ENCODE data around the gene PER1.
A peak's percentile ranks its signal among the peaks of the same experiment; 100 is the strongest.
"Not testable (repeated sequence)": the region's sequence is repeated elsewhere in the genome, so short reads cannot be mapped to it uniquely, and the experiment has no call there.

The PER1 gene

DNA sequence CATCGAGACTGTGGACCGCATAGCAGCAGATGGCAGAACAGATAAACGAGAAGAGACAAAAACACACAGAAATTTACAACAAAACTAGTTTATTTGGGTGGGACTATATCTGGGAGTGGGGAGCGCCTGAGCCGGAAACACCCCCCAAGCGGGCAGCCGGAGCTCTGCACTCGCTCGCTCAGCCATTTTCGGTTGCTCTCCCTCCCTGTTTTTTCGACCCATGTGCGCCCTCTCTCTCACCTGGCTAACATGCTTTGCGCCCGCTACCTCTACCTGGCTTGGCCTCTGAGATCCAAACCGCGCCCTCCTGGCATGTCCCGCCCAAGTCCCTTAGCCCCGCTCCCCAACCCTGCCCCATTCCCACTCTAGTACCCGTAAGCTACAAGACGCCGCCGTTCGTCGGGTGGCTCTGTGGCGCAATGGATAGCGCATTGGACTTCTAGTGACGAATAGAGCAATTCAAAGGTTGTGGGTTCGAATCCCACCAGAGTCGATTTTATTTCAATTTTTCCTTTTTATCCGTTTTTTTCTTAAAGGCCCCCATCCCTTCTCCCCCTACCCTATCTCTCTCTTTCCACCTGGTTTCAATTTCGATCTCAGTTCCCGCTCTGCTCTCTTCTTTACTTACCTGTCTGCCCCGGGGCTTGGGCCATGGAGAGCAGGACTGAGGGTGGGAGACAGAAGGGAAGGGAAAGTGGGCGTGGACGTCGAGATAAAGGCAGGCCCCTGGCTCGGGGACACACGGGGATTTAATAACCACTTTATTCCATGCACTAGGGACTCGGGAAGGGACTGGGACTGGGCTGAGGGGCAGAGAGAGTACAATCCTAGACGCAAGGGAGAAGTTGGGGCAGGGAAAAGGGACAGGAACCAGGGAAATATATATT is 31.4 kb downstream of the PER1 start:
- DNase-seq, result peak; percentile 35

GRCh38 chr17:8119581-8120519 is 32.4 kb downstream of the PER1 start:
- DNase-seq, result peak; percentile 32

- peak; percentile 48 for DNase-seq
Observed at GRCh38 chr17:8118769-8119580, 33.2 kb downstream of the PER1 start.

DNA sequence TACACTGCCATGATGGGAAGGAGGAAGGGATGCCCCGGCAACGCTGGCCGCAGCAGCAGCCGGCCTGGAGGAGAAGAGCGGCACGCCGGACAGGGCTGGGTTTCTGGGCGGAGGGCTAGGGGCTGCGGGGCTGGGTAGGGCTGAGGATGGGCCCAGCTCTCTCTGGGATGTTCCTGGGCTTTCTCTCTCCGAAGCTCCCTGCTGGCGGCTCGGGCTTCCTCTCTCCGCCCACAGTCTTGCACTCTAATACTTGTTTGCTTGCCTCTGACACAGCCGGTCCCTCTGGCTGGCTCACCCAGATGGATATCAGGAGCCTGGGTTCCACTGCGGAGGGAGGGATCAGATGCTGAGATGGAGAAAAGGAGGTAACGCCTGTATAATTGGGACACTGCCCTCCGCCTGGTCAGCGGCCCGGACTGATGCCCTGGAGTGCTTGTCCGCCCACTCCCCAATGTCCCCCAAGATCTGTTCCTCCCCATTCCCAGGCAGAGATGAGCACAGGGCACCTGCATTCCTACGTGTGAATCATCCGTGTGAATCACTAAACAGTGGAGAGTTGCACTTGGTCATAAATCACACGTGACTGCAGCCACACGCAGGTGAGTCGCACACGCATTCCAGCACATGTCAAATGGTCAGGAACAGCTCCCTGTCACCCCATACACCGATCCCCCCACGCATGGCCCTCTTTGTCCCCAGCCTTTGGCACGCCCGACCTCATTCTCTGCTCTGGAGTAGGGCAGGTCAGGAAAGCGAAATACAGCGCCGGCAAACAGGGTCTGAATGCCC is 34.0 kb downstream of the PER1 start, which contains the start of gene ALOXE3:
TSS of gene ALOXE3 (minus strand) at position 535 of the 789 bp plus-strand sequence. CDS start at position 11, 524 bp downstream.
- DNase-seq, result no peak

- DNase-seq, result no peak
Observed at GRCh38 chr17:8117367-8117979, 34.7 kb downstream of the PER1 start.

DNA sequence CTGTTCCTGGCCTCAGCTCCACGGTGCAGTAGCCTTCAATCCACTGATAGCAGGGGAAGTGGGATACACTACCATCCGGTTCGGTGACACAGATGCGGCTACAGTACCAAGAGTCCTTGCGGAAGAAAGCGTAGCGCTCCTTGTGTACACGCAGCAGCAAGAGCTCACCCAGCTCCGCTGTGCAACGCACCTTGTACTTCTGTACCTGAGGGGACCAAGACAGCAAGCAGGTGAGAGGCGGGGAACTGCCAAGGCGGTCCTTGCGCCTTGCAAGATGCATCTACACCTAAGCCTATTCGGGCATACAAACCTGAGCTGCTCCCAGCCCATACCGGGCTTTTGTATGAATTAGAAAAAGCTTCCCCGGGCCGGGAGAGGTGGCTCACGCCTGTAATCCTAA is 35.4 kb downstream of the PER1 start:
- no peak for DNase-seq

DNA sequence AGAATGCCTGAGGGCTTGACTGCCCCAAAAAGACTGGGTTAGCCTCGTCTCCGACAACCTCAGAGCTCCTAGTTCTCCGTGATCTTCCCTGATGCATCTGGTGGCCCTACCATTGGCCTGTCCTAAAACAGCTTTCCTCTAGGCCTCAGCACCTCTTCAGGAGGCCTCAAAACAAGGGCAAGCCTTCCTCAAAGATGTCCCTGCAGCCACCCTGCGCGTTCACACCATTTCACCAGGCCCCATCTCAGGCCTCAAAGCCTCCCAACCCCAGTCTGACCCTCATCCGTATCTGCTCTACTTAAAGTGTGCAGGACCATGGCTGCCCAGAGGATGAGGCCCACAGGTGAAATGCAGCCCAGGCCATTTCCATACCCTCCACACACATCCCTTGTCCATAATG is 41.3 kb downstream of the PER1 start:
- no peak for DNase-seq

- no peak for DNase-seq
Observed at GRCh38 chr17:8110456-8110804, 41.8 kb downstream of the PER1 start.

DNA sequence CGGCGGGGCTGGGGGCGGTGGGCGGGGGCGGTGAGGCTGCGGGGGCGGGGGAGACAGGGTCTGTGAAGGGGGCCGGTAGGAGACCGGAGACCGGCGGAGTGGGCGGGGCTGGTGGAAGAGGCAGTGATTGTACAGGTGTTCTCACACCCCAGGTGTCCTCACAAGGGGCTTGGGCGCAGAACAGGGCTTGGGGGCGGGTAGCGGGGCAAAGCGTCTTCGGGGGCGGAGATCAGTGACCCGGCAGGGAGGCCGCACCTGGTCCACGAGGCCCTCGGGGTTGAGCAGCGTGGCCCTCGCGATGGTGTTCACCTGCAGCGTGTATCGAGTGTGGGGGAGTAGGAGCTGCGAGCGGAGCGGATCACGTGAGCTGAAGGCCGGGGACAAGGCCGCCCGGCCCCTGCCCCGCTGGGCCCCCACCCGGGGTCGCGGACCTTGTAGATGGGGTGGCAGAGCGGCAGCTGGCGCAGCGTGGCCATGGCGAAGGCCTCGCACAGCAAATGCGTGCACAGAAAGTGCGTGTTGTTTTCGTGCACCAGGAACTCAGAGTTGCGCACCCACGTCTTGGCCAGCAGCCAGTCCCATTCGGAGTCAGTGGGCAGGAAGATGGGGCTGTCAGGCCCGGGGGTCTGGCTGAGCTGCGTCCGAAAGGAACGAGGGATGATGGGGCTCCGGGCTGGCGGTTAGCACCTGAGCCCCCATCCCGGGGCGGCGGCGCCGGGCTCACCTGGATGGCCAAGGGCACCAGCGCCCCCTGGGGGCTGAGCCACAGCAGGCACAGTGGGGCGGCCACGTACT is 42.3 kb downstream of the PER1 start:
- DNase-seq, result no peak

DNA sequence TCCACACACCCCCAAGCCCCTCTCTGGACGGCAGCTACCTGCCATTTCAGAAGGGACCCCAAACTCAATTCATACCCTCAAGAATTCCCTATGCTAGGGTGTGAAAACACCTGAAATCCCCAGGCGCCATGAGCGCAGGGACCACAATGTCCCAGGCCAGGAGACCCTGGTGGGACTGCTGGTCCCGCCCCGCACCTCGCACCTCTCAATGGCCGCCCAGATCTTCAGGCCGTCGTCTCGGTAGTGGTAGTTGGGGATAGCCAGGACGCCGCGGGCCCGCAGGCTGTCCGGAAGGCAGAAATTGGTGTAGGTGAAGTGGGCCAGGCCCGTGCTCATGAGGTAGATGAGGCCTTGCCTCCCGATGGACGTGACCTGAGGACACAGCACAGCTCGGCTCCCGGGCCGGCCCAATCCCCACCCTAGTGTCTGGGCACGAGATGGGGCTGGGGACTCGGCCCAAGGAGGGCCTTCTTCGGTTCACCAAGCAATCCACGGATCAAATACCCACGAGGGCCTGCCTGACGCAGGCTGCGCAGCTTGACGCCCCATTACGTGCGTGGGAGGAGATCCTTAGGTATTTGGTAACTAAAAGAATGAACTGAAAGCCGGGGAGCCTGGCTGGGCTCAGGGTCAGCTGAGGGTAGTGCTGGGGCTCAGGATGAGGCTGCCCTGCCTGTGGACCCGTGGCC is 43.1 kb downstream of the PER1 start:
- no peak for DNase-seq

DNA sequence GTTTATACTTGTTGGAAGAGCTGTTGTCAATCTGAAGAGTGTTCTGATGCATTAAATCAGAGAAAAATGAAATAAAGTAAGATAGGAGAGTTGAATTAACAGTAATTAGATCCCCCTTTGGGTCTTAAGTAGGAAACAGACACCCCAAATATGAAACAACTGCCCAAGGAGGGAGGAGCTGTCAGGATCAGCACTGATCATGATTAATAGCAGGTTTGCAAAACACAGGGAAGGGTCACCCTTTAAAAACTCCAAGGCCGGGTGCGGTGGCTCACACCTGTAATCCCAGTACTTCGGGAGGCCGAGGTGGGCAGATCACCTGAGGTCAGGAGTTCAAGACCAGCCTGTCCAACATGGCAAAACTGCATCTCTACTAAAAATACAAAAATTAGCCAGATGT is 45.2 kb downstream of the PER1 start:
- not testable (repeated sequence) for DNase-seq

GRCh38 chr17:8105957-8106398 is 46.2 kb downstream of the PER1 start:
- no peak for DNase-seq

DNA sequence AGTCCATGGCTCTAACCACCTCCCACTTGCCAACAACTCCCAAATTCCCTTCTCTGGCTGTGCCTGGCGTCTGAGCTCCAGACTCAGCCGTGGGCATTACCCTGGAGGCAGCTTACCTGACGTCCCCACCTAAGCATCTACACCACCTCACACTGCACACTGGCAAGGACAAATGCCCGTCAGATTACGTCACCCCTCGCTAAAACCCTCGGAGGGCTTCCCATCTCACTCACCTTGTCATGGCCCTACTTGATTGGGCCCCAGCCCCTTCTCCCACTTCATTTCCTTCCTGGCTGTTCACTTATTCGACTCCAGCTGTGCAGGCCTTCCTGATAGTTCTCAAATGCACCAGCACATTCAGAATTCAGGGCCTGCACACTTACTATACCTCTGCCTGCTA is 47.3 kb downstream of the PER1 start:
- DNase-seq, result no peak

- DNase-seq, result no peak
Observed at GRCh38 chr17:8103549-8103948, 48.7 kb downstream of the PER1 start.

GRCh38 chr17:8101721-8102120 is 50.5 kb downstream of the PER1 start:
- DNase-seq, result no peak

DNA sequence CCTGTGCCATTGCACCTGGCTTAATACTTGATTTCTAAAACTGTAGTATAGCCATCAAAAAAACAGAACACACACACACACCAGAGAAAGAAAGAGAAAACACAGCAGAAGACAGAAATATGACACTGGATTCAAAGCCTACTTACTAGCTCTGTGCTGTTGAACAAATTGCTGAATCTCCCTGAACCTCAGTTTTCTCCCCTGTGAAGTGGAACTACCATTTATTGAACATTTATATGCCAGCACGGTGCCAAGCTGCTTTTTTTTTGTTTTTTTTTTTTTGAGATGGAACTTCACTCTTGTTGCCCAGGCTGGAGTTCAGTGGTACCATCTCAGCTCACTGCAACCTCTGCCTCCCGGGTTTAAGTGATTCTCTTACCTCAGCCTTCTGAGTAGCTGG is 51.4 kb downstream of the PER1 start:
- DNase-seq, result no peak

GRCh38 chr17:8100111-8100510 is 52.1 kb downstream of the PER1 start:
- no peak for DNase-seq

- DNase-seq, result no peak
Observed at GRCh38 chr17:8096541-8096940, 55.7 kb downstream of the PER1 start.

GRCh38 chr17:8095361-8095760 is 56.8 kb downstream of the PER1 start:
- DNase-seq, result no peak

All from NCI-H510A (cell line).